PC-3 (cell line): ENCODE measurements around the gene CENPO. TPM values are rescaled to one million over a fixed set of nuclear protein-coding genes. Genes with fewer than 3 reads are reported as not detected.

Experiments used
- ATAC-seq: fragments of 200-7000 bp; cut with Tn5 transposase; 2 replicates; pipeline ENCODE4 v1.9.1; 2020; ENCODE audit warnings: mild to moderate bottlenecking, moderate library complexity
- BruUV-seq: library from RNA; stranded (reverse); fragments of 400-500 nt; replicated peaks from 2 replicates; lab custom pipeline; 2021; lab: Mats Ljungman, UMichigan
- CTCF ChIA-PET: fragments of 300-600 bp; sonication (Branson Sonifier 250); formaldehyde crosslinking; loops from one replicate; lab custom pipeline; 2022; ENCODE audit warnings: antibody characterized with exemption; lab: Charles Lee
- POLR2A ChIA-PET: fragments of 300-600 bp; sonication (Branson Sonifier 250); formaldehyde crosslinking; loops from one replicate; lab custom pipeline; 2022; ENCODE audit warnings: antibody characterized with exemption; ENCODE audit not compliant: unreplicated experiment; lab: Charles Lee
- DNase-seq: peaks from one replicate; pipeline ENCODE4 v3.0.0-alpha.2; 2015
- H2AFZ ChIP-seq: fragments of 300-600 bp; sonication (generic); 2 replicates; pipeline ENCODE4 v1.6.0; 2016; ENCODE audit warnings: antibody characterized with exemption, low read length
- H3F3A ChIP-seq: fragments of 300-600 bp; sonication (generic); one replicate; pipeline ENCODE4 v1.6.0; 2017; ENCODE audit warnings: antibody characterized with exemption, low read length, control low read depth, mild to moderate bottlenecking; ENCODE audit not compliant: unreplicated experiment
- H3K27ac ChIP-seq: fragments of 300-600 bp; sonication (generic); 2 replicates; pipeline ENCODE4 v1.5.1; 2016; ENCODE audit warnings: mild to moderate bottlenecking, low read length
- H3K27me3 ChIP-seq: fragments of 300-600 bp; sonication (generic); 2 replicates; pipeline ENCODE4 v1.6.1; 2016; ENCODE audit warnings: low read length, mixed read lengths
- H3K36me3 ChIP-seq: fragments of 300-600 bp; sonication (generic); 2 replicates; pipeline ENCODE4 v1.6.1; 2016; ENCODE audit warnings: low read depth, mixed run types, low read length, mixed read lengths
- H3K4me1 ChIP-seq: fragments of 300-600 bp; sonication (generic); 2 replicates; pipeline ENCODE4 v1.5.1; 2016; ENCODE audit warnings: low read length; ENCODE audit not compliant: insufficient read depth
- H3K4me2 ChIP-seq: fragments of 300-600 bp; sonication (generic); 2 replicates; pipeline ENCODE4 v1.6.0; 2016; ENCODE audit warnings: low read length
- H3K4me3 ChIP-seq: fragments of 300-600 bp; sonication (generic); 2 replicates; pipeline ENCODE4 v1.5.1; 2016; ENCODE audit warnings: mild to moderate bottlenecking, low read length, mixed read lengths
- H3K79me2 ChIP-seq: fragments of 300-600 bp; sonication (generic); 2 replicates; pipeline ENCODE4 v1.6.1; 2017; ENCODE audit warnings: low read length, mixed read lengths
- H3K9ac ChIP-seq: fragments of 300-600 bp; sonication (generic); 2 replicates; pipeline ENCODE4 v1.6.0; 2016; ENCODE audit warnings: mild to moderate bottlenecking, low read length
- H3K9me2 ChIP-seq: fragments of 300-600 bp; sonication (generic); replicated peaks from 2 replicates; pipeline ENCODE4 v1.6.1; 2016; ENCODE audit warnings: mixed run types, low read length, mixed read lengths
- H3K9me3 ChIP-seq: fragments of 300-600 bp; sonication (generic); 2 replicates; pipeline ENCODE4 v1.6.1; 2016; ENCODE audit warnings: low read length, mixed read lengths
- H4K20me1 ChIP-seq: fragments of 300-600 bp; sonication (generic); 2 replicates; pipeline ENCODE4 v1.6.1; 2016; ENCODE audit warnings: low read length, mixed read lengths
- CTCF ChIP-seq: fragments of 300-600 bp; sonication (generic); conservative IDR thresholded peaks from 2 replicates; pipeline ENCODE4 v1.5.1; 2017; ENCODE audit warnings: antibody characterized with exemption, low read depth, mild to moderate bottlenecking, low read length
- EZH2 ChIP-seq: fragments of 300-600 bp; sonication (generic); IDR thresholded peaks from one replicate; pipeline ENCODE4 v1.6.1; 2017; ENCODE audit warnings: antibody characterized with exemption, mild to moderate bottlenecking, low read length; ENCODE audit not compliant: unreplicated experiment
- EZH2phosphoT487 ChIP-seq: fragments of 300-600 bp; sonication (generic); IDR thresholded peaks from 2 replicates; pipeline ENCODE4 v1.6.1; 2018; ENCODE audit warnings: mild to moderate bottlenecking, antibody characterized with exemption, low read length, borderline replicate concordance
- intact Hi-C: fragments of 100-400 bp; cut with micrococcal nuclease; formaldehyde crosslinking; loops from 2 replicates; pipeline ENCODE4 v1.9.0; 2023
- total RNA-seq: library from RNA; depleted of rRNA; stranded (reverse); fragments of >200 nt; gene quantifications from 2 replicates; pipeline ENCODE4 v1.2.3, GENCODE V29; 2014

The CENPO gene
- total RNA-seq, 1 experiment from 2014 or later: 41.4 TPM

- H3K9me3 ChIP-seq: no peaks in the 10 kb centered on the region
- no peaks in the 10 kb centered on the region for H3K27me3 ChIP-seq
- POLR2A ChIA-PET: no interaction called here
- ATAC-seq (no peak), DNase-seq (no peak)
- no peak overlapping the region for H3K27ac ChIP-seq
- TF ChIP-seq CTCF (no peak), EZH2 (no peak), EZH2phosphoT487 (no peak)
- H2AFZ ChIP-seq: no peak overlapping the region
- no peak overlapping the region for H3K4me3 ChIP-seq
- intact Hi-C loops: no loop called here
- no peaks in the 10 kb centered on the region for H3K4me1 ChIP-seq
- BruUV-seq: no TSS peak
- H3K4me2 ChIP-seq: no peak overlapping the region
- 0 out of 2 replicates have a peak, but pooled peaks cover 2% of the 10 kb centered on the region for H3K36me3 ChIP-seq
- H3K9ac ChIP-seq: no peak overlapping the region
- H3K9me2 ChIP-seq: no peaks in the 10 kb centered on the region
- H4K20me1 ChIP-seq: no peaks in the 10 kb centered on the region
- CTCF ChIA-PET: no interaction called here
- no peaks in the 10 kb centered on the region for H3F3A ChIP-seq
- H3K79me2 ChIP-seq: no peaks in the 10 kb centered on the region
Observed at GRCh38 chr2:24853046-24853445, 59.8 kb downstream of the CENPO start.

- Histone ChIP-seq H3K4me2 (no peak overlapping the region), H3K9me2 (no peaks in the 10 kb centered on the region), H3K4me1 (no peaks in the 10 kb centered on the region), H3K79me2 (no peaks in the 10 kb centered on the region), H2AFZ (no peak overlapping the region), H3K27ac (no peak overlapping the region), H3K27me3 (no peaks in the 10 kb centered on the region), H4K20me1 (no peaks in the 10 kb centered on the region), H3K9ac (no peak overlapping the region), H3K36me3 (no peaks in the 10 kb centered on the region), H3K4me3 (no peak overlapping the region), H3K9me3 (no peaks in the 10 kb centered on the region), H3F3A (no peaks in the 10 kb centered on the region)
- DNase-seq (no peak), ATAC-seq (no peak)
- BruUV-seq: no TSS peak
- ChIA-PET POLR2A (no interaction called here), CTCF (no interaction called here)
- intact Hi-C loops: no loop called here
- TF ChIP-seq EZH2phosphoT487: no peak
- no peak for TF ChIP-seq CTCF
- TF ChIP-seq EZH2: no peak
Observed at GRCh38 chr2:24853996-24854395, 60.8 kb downstream of the CENPO start.

- Histone ChIP-seq H3K27ac (no peak overlapping the region), H3K9me3 (no peaks in the 10 kb centered on the region), H3F3A (no peaks in the 10 kb centered on the region), H3K4me2 (no peak overlapping the region), H4K20me1 (no peaks in the 10 kb centered on the region), H2AFZ (no peak overlapping the region), H3K36me3 (no peaks in the 10 kb centered on the region), H3K9ac (no peak overlapping the region), H3K27me3 (no peaks in the 10 kb centered on the region), H3K79me2 (no peaks in the 10 kb centered on the region), H3K4me3 (no peak overlapping the region), H3K9me2 (no peaks in the 10 kb centered on the region), H3K4me1 (no peaks in the 10 kb centered on the region)
- no peak for TF ChIP-seq EZH2
- no peak for TF ChIP-seq EZH2phosphoT487
- no peak for TF ChIP-seq CTCF
- DNase-seq: no peak
- intact Hi-C loops: no loop called here
- ChIA-PET POLR2A (no interaction called here), CTCF (no interaction called here)
- BruUV-seq: no TSS peak
- ATAC-seq: no peak
Observed at GRCh38 chr2:24855022-24855622, 61.9 kb downstream of the CENPO start.
